Trophoblast cell (in vitro differentiated cells and primary cell): ENCODE measurements around the gene KCNIP3.

Experiments
- DNase-seq, 2 donors: peaks; one replicate each; pipeline ENCODE4 v3.0.0-alpha.2; 2016
- H2AFZ ChIP-seq: 2 replicates; pipeline ENCODE4 v1.6.1; 2013; ENCODE audit warnings: low read length, moderate library complexity, mild to moderate bottlenecking; ENCODE audit not compliant: insufficient read depth, poor library complexity
- H2AK5ac ChIP-seq: 2 replicates; pipeline ENCODE4 v1.6.1; 2013; ENCODE audit warnings: mild to moderate bottlenecking, low read length
- H2BK120ac ChIP-seq: 2 replicates; pipeline ENCODE4 v1.6.1; 2013; ENCODE audit warnings: low read length, mild to moderate bottlenecking, moderate library complexity; ENCODE audit not compliant: insufficient read depth, poor library complexity
- H2BK12ac ChIP-seq: 2 replicates; pipeline ENCODE4 v1.6.1; 2013; ENCODE audit warnings: mild to moderate bottlenecking, low read length, moderate library complexity
- H2BK5ac ChIP-seq: 2 replicates; pipeline ENCODE4 v1.6.1; 2013; ENCODE audit warnings: low read length, low read depth, moderate library complexity, mild to moderate bottlenecking; ENCODE audit not compliant: poor library complexity
- H3K14ac ChIP-seq: 2 replicates; pipeline ENCODE4 v1.6.1; 2013; ENCODE audit warnings: mild to moderate bottlenecking, low read length
- H3K18ac ChIP-seq: 2 replicates; pipeline ENCODE4 v1.6.1; 2013; ENCODE audit warnings: mild to moderate bottlenecking, low read length
- H3K23ac ChIP-seq: 2 replicates; pipeline ENCODE4 v1.6.1; 2013; ENCODE audit warnings: low read length
- H3K27ac ChIP-seq: 2 replicates; pipeline ENCODE4 v1.5.1; 2013; ENCODE audit warnings: low read depth, mild to moderate bottlenecking, inconsistent platforms, low read length, moderate library complexity
- H3K27me3 ChIP-seq: 2 replicates; pipeline ENCODE4 v1.6.1; 2013; ENCODE audit warnings: inconsistent platforms, mild to moderate bottlenecking, low read length, moderate library complexity; ENCODE audit not compliant: insufficient read depth
- H3K36me3 ChIP-seq, 2 experiments: 1 replicate in 1 of 2; 2 replicates in 1 of 2; pipeline ENCODE4 v1.6.1; 2013; ENCODE audit warnings: low read length in 2 of 2, mild to moderate bottlenecking in 2 of 2, moderate library complexity in 1 of 2; ENCODE audit not compliant: insufficient read depth in 2 of 2, control insufficient read depth in 1 of 2
- H3K4ac ChIP-seq: 2 replicates; pipeline ENCODE4 v1.6.1; 2013; ENCODE audit warnings: low read depth, mild to moderate bottlenecking, low read length, moderate library complexity
- H3K4me1 ChIP-seq, 2 experiments: 1 replicate in 1 of 2; 2 replicates in 1 of 2; pipeline ENCODE4 v1.6.1; 2013; ENCODE audit warnings: low read length in 2 of 2, mild to moderate bottlenecking in 2 of 2, moderate library complexity in 1 of 2; ENCODE audit not compliant: insufficient read depth in 2 of 2, control insufficient read depth in 1 of 2
- H3K4me2 ChIP-seq: 2 replicates; pipeline ENCODE4 v1.6.1; 2013; ENCODE audit warnings: inconsistent platforms, mild to moderate bottlenecking, low read length, moderate library complexity
- H3K4me3 ChIP-seq: 2 replicates; pipeline ENCODE4 v1.5.1; 2013; ENCODE audit warnings: mild to moderate bottlenecking, low read depth, low read length, inconsistent platforms
- H3K79me1 ChIP-seq: one replicate; pipeline ENCODE4 v1.6.1; 2013; ENCODE audit warnings: low read length
- H3K79me2 ChIP-seq: 2 replicates; pipeline ENCODE4 v1.6.1; 2013; ENCODE audit warnings: low read length, mild to moderate bottlenecking; ENCODE audit not compliant: control insufficient read depth, insufficient read depth, poor library complexity
- H3K9ac ChIP-seq: 2 replicates; pipeline ENCODE4 v1.6.1; 2013; ENCODE audit warnings: mild to moderate bottlenecking, low read length
- H3K9me3 ChIP-seq: 2 replicates; pipeline ENCODE4 v1.6.1; 2013; ENCODE audit warnings: low read depth, mild to moderate bottlenecking, control low read depth, inconsistent platforms, low read length; ENCODE audit not compliant: insufficient read depth
- H4K12ac ChIP-seq: 2 replicates; pipeline ENCODE4 v1.6.1; 2013; ENCODE audit warnings: low read depth, mild to moderate bottlenecking, low read length, moderate library complexity
- H4K8ac ChIP-seq: 2 replicates; pipeline ENCODE4 v1.6.1; 2013; ENCODE audit warnings: low read depth, mild to moderate bottlenecking, low read length, moderate library complexity
- H4K91ac ChIP-seq: one replicate; pipeline ENCODE4 v1.6.1; 2013; ENCODE audit warnings: low read depth, mild to moderate bottlenecking, low read length, moderate library complexity
- WGBS: extraction: QIAGEN DNeasy Blood & Tissue Kit; methylation state at CpG from one replicate; pipeline ENCODE4 v1.1.7; 2013; ENCODE audit warnings: missing lambda C conversion rate; ENCODE audit not compliant: insufficient read length, insufficient coverage; ENCODE audit errors: extremely low coverage; 5-methylcytosine and 5-hydroxymethylcytosine counted together

KCNIP3 gene

DNA sequence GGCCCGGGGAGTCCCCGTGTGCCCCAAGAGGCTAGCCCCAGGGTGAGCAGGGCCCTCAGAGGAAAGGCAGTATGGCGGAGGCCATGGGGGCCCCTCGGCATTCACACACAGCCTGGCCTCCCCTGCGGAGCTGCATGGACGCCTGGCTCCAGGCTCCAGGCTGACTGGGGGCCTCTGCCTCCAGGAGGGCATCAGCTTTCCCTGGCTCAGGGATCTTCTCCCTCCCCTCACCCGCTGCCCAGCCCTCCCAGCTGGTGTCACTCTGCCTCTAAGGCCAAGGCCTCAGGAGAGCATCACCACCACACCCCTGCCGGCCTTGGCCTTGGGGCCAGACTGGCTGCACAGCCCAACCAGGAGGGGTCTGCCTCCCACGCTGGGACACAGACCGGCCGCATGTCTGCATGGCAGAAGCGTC lies 88.4 kb downstream of the KCNIP3 start:
- H3K14ac ChIP-seq, result no peak overlapping the region
- no peaks in the 10 kb centered on the region for H3K36me3 ChIP-seq
- no peak overlapping the region for H3K23ac ChIP-seq
- no peak overlapping the region for H3K27ac ChIP-seq
- no peak overlapping the region for H2AFZ ChIP-seq
- WGBS, result no CpG with 5 or more reads among the region's 12 CpGs
- H3K4me2 ChIP-seq, result no peak overlapping the region
- no peak overlapping the region for H2BK12ac ChIP-seq
- H4K12ac ChIP-seq, result no peak overlapping the region
- DNase-seq, result no peak
- no peaks in the 10 kb centered on the region for H3K79me2 ChIP-seq
- no peak overlapping the region for H3K4me3 ChIP-seq
- H3K18ac ChIP-seq, result no peak overlapping the region
- no peak overlapping the region for H2BK120ac ChIP-seq
- no peak overlapping the region for H2BK5ac ChIP-seq
- no peak overlapping the region for H4K91ac ChIP-seq
- H3K4me1 ChIP-seq, result no peaks in the 10 kb centered on the region
- no peak overlapping the region for H4K8ac ChIP-seq
- no peak overlapping the region for H2AK5ac ChIP-seq
- H3K9me3 ChIP-seq, result no peaks in the 10 kb centered on the region
- no peaks in the 10 kb centered on the region for H3K27me3 ChIP-seq
- H3K79me1 ChIP-seq, result no peaks in the 10 kb centered on the region
- H3K9ac ChIP-seq, result no peak overlapping the region
- H3K4ac ChIP-seq, result no peak overlapping the region

DNA sequence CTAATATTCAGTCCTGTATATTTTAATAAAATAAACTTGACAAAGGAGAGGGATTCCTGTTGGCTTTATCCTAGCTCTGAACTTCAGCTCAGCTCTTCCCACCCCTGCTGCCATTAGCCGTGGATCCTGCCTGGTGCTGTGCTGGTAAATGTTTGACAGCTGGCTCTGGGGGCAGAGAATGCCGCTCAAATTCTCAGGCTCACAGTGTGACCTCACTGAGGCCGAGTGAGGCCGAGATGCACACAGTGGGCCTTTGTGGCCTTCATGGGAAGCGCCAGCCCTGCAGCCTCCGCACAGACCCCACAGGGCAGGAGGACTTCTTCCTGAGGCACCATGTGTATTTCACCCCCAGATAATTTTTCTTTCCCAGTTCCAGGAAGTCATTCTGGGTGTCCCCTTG lies 88.9 kb downstream of the KCNIP3 start:
- Histone ChIP-seq H3K27me3 (no peaks in the 10 kb centered on the region), H4K91ac (no peak overlapping the region), H4K12ac (no peak overlapping the region), H3K9ac (no peak overlapping the region), H3K4ac (no peak overlapping the region), H3K9me3 (no peaks in the 10 kb centered on the region), H3K4me1 (no peaks in the 10 kb centered on the region), H3K18ac (no peak overlapping the region), H2AK5ac (no peak overlapping the region), H2BK120ac (no peak overlapping the region), H3K14ac (no peak overlapping the region), H3K27ac (no peak overlapping the region), H3K79me1 (no peaks in the 10 kb centered on the region), H2BK5ac (no peak overlapping the region), H3K79me2 (no peaks in the 10 kb centered on the region), H2BK12ac (no peak overlapping the region), H3K4me2 (no peak overlapping the region), H3K36me3 (no peaks in the 10 kb centered on the region), H3K23ac (no peak overlapping the region), H3K4me3 (no peak overlapping the region), H4K8ac (no peak overlapping the region), H2AFZ (no peak overlapping the region)
- no peak for DNase-seq
- no CpG with 5 or more reads among the region's 6 CpGs for WGBS

DNA sequence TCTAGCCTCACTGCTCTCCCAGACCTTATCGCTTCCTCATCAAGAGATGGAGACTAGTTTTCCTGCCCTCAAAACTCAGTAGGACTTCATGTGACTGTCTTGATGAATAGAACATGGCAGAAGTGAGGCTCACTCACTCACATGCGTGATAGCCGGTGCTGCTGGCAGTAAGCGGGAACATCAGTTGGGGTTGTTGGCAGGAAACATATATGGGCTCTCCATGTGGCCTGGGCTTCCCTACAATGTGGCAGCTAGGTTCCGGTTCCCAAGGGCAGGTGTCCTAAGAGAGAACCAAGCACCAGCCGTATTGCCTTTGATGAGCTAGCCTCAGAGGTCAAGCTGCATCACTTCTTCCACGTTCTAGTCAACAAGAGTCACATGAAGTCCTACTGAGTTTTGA lies 90.2 kb downstream of the KCNIP3 start:
- no peaks in the 10 kb centered on the region for H3K27me3 ChIP-seq
- H3K23ac ChIP-seq, result no peak overlapping the region
- no peak overlapping the region for H2BK12ac ChIP-seq
- no peak overlapping the region for H3K4me2 ChIP-seq
- no peak for DNase-seq
- H3K18ac ChIP-seq, result no peak overlapping the region
- no peak overlapping the region for H2BK5ac ChIP-seq
- H3K9ac ChIP-seq, result no peak overlapping the region
- no CpG with 5 or more reads among the region's 7 CpGs for WGBS
- H3K27ac ChIP-seq, result no peak overlapping the region
- H3K79me2 ChIP-seq, result no peaks in the 10 kb centered on the region
- no peaks in the 10 kb centered on the region for H3K36me3 ChIP-seq
- H4K8ac ChIP-seq, result no peak overlapping the region
- H3K79me1 ChIP-seq, result no peaks in the 10 kb centered on the region
- no peak overlapping the region for H3K4ac ChIP-seq
- no peak overlapping the region for H4K91ac ChIP-seq
- no peak overlapping the region for H2BK120ac ChIP-seq
- no peaks in the 10 kb centered on the region for H3K4me1 ChIP-seq
- no peaks in the 10 kb centered on the region for H3K9me3 ChIP-seq
- H3K14ac ChIP-seq, result no peak overlapping the region
- no peak overlapping the region for H2AK5ac ChIP-seq
- no peak overlapping the region for H2AFZ ChIP-seq
- H3K4me3 ChIP-seq, result no peak overlapping the region
- no peak overlapping the region for H4K12ac ChIP-seq

DNA sequence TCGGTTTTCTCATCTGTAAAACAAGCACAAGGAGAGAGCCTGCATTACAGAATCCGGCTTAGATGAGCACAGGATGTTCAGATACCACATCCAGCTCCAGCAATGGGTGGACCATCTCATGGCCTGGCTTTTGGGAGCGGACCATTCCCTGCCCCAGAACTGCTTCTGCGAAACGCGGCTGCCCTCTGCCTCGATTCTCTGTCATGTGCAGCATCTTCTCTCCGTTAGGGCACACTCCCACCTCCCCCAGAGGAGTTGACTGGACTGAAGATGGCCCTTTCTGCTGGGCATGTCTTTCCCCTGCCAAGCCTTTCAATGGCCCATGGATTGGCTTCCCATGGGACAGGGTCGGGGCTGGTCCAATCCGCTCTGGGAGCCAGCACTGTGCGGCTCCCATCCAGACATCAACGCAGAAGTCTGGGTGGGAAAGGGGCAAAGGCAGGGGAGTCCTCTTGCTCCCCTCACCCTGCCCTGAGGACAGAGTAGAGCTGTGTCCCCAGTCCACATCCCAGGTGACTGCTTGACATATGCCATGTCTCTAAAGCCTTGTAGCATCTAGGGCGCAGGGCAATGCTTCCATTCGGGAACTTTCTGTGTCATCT lies 91.0 kb downstream of the KCNIP3 start:
- Histone ChIP-seq H4K12ac (no peak overlapping the region), H2BK5ac (no peak overlapping the region), H3K14ac (no peak overlapping the region), H3K36me3 (no peaks in the 10 kb centered on the region), H2AFZ (no peak overlapping the region), H3K4me3 (no peak overlapping the region), H2BK12ac (no peak overlapping the region), H3K9me3 (no peaks in the 10 kb centered on the region), H4K8ac (no peak overlapping the region), H3K23ac (no peak overlapping the region), H3K27ac (no peak overlapping the region), H2BK120ac (no peak overlapping the region), H3K18ac (no peak overlapping the region), H3K4me2 (no peak overlapping the region), H3K4me1 (no peaks in the 10 kb centered on the region), H3K4ac (no peak overlapping the region), H4K91ac (no peak overlapping the region), H3K79me1 (no peaks in the 10 kb centered on the region), H2AK5ac (no peak overlapping the region), H3K9ac (no peak overlapping the region), H3K27me3 (no peaks in the 10 kb centered on the region), H3K79me2 (no peaks in the 10 kb centered on the region)
- WGBS, result no CpG with 5 or more reads among the region's 14 CpGs
- no peak for DNase-seq
